ENCODE measurements around the gene ATL1. TPM values are rescaled to one million over a fixed set of nuclear protein-coding genes. Genes with fewer than 3 reads are reported as not detected.
"Not testable (repeated sequence)": the region's sequence is repeated elsewhere in the genome, so short reads cannot be mapped to it uniquely, and the experiment has no call there.

The ATL1 gene
- total RNA-seq, 2 donors from 2014 or later, result 0.62 to 1.8 TPM

DNA sequence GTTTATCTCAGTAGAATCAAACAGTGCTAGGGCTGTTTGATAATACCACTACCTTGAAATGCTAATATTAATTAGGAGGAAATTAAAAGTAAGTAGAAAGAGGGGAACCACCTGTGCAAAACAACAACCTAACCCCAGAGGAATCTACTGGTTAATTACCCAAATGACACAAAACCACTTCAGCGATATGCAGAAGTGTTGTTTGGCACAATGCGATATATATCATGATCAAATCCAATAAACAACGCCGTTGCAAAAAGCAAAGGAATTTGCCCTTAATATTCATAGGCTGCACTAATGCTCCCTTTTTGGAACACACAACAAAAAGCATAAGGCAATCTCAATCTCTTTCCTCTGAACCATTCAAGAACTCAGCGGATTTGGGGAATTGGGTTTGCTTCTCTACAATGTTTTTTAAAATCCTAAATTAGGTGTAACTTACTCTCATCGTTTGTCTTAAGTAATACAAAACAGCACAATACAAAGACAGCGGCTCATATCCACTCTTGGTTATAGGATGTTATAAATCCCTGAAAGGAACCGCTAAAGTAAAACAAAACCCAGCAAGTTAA, 29.1 kb upstream of the ATL1 start:
- DNase-seq (ENCODE audit: low spot score), result no peak
- no peak for ATAC-seq
- H3K4me3 Mint-ChIP-seq, result peak overlapping the region; percentile 67
- peaks cover 38 to 54% of the 10 kb centered on the region in 2 donors for H3K4me1 Mint-ChIP-seq (ENCODE audit: low read depth in 2 of 2)
- H3K27ac Mint-ChIP-seq, result peak overlapping the region; percentile 84
- H3K36me3 Mint-ChIP-seq, result peaks cover 4% of the 10 kb centered on the region
- no peaks in the 10 kb centered on the region for H3K9me3 Mint-ChIP-seq
- no peaks in the 10 kb centered on the region for H3K27me3 Mint-ChIP-seq

DNA sequence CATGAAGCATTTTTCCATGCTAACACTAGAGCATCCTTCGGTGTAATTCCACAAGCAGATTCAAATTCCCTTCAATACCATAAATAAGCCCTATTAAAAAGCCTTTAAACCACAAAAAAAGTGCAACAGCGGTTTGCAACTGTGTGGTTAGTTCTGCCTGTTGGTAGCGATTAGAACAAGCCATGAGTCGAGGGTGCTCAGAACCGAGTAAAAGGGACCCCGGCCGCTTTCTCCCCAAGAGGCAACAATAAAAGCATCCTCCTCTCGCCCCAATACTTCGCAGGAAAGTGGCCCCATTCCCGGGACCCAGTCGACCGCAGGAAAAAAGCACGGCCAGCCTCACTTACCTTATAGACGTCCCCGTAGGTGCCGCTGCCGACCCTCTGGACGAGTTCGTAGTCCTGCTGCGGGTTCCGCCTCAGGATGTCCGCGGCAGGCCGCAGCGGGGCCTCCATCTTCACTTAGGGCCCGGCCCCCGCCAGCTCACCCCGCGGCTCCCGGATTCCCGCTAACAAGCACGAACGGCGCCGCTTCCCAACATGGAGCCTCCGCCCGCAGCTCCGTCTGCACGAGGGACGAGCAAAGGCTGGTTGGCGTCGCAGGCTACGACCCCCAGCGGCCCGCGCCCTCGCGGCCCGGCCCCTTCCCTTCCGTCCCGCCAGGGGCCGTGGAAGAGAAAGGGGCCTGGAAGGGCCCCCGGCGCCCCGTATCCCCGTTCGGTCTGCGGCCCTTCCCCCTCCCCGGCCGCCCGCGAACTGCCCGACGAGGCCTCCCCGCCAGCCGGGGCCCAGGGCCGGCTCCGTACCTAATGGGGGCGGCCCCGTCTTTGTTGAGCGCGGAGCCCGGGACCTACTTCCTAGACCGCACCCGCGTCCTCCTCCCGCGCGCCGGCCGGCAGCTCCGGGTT, 28.1 kb upstream of the ATL1 start:
- Mint-ChIP-seq H3K27ac (peak overlapping the region; percentile 84), H3K9me3 (no peaks in the 10 kb centered on the region), H3K27me3 (peaks cover 0 to 2% of the 10 kb centered on the region in 2 donors), H3K4me1 (ENCODE audit: low read depth in 2 of 2) (peaks cover 31 to 46% of the 10 kb centered on the region in 2 donors), H3K36me3 (peaks cover 4% of the 10 kb centered on the region), H3K4me3 (peak overlapping the region; percentile 74)
- ATAC-seq (peak; percentile 53 to 59), DNase-seq (ENCODE audit: low spot score) (no peak)

DNA sequence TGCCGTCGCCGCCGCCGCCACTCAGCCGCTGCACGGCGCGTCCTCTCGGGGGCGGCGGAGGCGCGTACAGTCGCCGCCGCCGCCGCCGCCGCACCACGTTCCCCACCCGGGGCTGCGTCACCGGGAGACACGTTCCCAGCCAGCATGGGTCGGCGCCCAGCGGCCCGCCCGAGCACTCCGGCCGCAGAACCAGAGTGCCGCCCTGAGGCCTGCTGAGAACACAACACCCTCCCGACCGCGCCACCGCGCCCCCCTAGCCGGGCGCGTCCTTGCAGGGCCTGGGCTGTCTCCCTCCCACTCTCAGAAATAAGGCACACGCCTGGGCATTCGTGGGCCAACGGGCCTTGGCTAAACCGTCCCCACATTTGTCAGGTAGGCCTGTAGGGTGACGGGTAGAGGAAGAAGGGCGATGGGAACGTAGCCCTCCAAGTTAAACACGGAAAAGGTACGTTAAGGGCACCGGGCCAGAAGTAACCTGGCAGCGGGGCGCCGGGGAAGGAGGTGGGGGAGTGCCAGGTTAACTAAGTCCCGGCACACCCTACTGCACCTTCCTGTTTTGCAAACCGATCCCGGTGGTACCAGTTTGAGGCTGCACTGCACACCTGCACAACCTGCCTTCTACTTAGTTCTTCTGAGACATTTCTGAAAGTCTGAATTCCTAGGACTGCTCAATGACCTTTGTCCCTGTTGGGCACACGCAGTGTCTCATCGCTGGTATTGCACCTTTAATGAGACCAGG, 27.3 kb upstream of the ATL1 start, which contains the start of gene MAP4K5:
TSS of gene MAP4K5 (minus strand) at position 68 of the 739 bp plus-strand sequence. CDS start 520 bp downstream, outside the sequence.
- Mint-ChIP-seq H3K27ac (peak within 1 kb of the TSS; percentile 84), H3K27me3 (peaks cover 0 to 2% of the 10 kb centered on the region in 2 donors), H3K4me1 (ENCODE audit: low read depth in 2 of 2) (peaks cover 31 to 46% of the 10 kb centered on the region in 2 donors), H3K4me3 (peak within 1 kb of the TSS; percentile 74), H3K9me3 (no peaks in the 10 kb centered on the region), H3K36me3 (peaks cover 4% of the 10 kb centered on the region)
- peak; percentile 93 for DNase-seq (ENCODE audit: low spot score)
- peak; percentile 99 for ATAC-seq

DNA sequence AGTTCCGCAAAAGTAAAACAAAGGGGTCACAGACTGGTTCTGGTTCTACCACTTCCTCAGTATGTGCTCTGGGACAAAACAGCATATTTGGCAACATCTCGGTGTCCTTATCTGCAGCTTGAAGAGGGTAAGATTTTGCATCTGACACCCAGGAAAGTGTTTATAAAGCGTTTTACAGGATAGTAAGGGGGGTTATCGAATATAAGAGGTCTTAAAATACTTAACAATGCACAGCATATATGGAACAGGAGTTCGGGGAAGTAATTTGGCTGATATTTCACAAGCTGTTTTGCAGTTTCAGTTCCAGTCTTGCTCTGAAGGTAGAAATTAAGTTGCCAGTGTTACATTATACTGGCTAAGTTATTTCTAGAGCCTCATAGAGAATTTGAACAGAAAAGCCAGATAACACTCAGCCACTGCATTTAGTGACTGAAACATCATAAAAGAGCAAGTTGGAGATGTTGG, 26.7 kb upstream of the ATL1 start:
- peaks cover 0 to 2% of the 10 kb centered on the region in 2 donors for H3K27me3 Mint-ChIP-seq
- peak overlapping the region; percentile 74 for H3K4me3 Mint-ChIP-seq
- peaks cover 4% of the 10 kb centered on the region for H3K36me3 Mint-ChIP-seq
- no peaks in the 10 kb centered on the region for H3K9me3 Mint-ChIP-seq
- ATAC-seq (peak in 1 of 2 donors; percentile 4), DNase-seq (ENCODE audit: low spot score) (no peak)
- peaks cover 27 to 41% of the 10 kb centered on the region in 2 donors for H3K4me1 Mint-ChIP-seq (ENCODE audit: low read depth in 2 of 2)
- H3K27ac Mint-ChIP-seq, result peak overlapping the region; percentile 68 to 84

DNA sequence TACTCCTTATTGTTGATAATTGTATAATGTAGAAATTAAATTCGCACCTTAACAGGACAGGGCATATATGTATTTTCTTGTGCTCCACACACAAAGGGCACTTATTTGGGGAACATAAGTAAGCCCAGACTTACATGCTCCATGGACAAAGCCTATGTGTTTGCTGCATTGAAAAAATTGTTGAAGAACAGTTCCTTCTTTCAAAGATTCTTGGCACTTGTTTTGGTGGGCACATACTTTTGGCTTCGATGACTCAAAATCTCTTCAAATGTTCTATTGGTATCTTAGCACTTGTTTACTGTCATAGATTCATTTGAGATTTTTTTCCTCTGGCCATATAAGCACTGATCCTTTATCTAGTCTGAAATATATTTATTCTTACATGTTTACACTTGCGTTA, 26.1 kb upstream of the ATL1 start:
- Mint-ChIP-seq H3K27me3 (peaks cover 0 to 2% of the 10 kb centered on the region in 2 donors), H3K27ac (no peak overlapping the region), H3K36me3 (peaks cover 4% of the 10 kb centered on the region), H3K9me3 (no peaks in the 10 kb centered on the region), H3K4me3 (no peak overlapping the region), H3K4me1 (ENCODE audit: low read depth in 2 of 2) (peaks cover 27 to 41% of the 10 kb centered on the region in 2 donors)
- DNase-seq (ENCODE audit: low spot score) (no peak), ATAC-seq (no peak)

DNA sequence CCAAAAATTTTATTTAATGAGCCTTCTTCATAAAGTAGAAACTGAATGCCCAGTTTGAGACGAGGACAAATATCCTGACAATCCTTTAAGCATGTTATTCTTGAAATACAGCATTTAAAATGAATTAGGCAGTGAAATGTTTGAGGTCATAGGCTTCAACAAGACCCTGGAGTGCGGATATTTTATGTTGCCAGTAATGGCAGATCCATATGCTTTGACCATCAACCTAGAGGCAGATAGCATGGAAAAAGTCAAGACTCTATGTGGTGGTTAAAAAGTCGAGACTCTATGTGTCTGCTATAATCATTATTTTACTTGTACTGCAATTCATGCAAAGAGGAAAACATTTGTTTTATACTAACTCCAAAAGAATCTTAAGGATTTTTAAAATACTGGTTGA, 25.5 kb upstream of the ATL1 start:
- peaks cover 4% of the 10 kb centered on the region for H3K36me3 Mint-ChIP-seq
- no peak for DNase-seq (ENCODE audit: low spot score)
- H3K9me3 Mint-ChIP-seq, result no peaks in the 10 kb centered on the region
- peaks cover 0 to 2% of the 10 kb centered on the region in 2 donors for H3K27me3 Mint-ChIP-seq
- no peak overlapping the region for H3K27ac Mint-ChIP-seq
- H3K4me1 Mint-ChIP-seq (ENCODE audit: low read depth in 2 of 2), result peaks cover 23 to 35% of the 10 kb centered on the region in 2 donors
- H3K4me3 Mint-ChIP-seq, result no peak overlapping the region
- ATAC-seq, result no peak

DNA sequence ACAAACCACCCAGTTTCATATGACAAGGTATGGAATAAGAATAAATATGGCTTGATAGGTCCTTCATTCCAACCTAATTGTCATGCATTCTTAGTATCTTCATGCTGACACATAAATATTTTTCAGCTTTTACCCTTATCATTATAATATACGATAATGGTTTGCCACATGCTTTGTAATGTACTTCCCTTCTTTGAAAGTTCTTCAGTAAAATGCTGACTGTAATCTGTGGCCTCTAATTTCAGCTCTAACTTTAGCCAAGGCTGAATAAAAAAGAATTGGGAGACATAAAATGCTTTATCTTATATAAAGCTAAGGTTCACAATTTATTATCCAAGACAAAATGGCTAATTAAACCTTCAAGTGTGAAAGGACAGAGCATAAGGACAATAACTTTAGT, 24.9 kb upstream of the ATL1 start:
- Mint-ChIP-seq H3K4me3 (no peak overlapping the region), H3K4me1 (ENCODE audit: low read depth in 2 of 2) (peaks cover 17 to 29% of the 10 kb centered on the region in 2 donors), H3K36me3 (peaks cover 4% of the 10 kb centered on the region), H3K27ac (no peak overlapping the region), H3K27me3 (peaks cover 0 to 2% of the 10 kb centered on the region in 2 donors), H3K9me3 (no peaks in the 10 kb centered on the region)
- ATAC-seq (no peak), DNase-seq (ENCODE audit: low spot score) (no peak)

DNA sequence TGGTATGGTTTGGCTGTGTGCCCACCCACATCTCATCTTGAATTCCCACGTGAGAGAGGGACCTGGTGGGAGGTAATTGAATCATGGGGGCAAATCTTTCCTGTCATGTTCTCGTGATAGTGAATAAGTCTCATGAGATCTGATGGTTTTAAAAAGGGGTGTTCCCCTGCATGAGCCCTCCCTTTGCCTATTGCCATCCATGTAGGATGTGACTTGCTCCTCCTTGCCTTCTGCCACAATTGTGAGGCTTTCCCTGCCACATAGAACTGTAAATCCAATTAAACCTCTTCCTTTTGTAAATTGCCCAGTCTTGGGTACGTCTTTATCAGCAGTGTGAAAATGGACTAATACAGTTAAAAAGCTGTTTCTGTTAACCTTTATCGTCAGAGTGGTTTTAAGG, 21.9 kb upstream of the ATL1 start:
- H3K9me3 Mint-ChIP-seq; ATAC-seq; H3K27ac Mint-ChIP-seq; DNase-seq (ENCODE audit: low spot score); H3K27me3 Mint-ChIP-seq; H3K4me3 Mint-ChIP-seq; H3K36me3 Mint-ChIP-seq: not testable (repeated sequence)
- peaks cover 10 to 14% of the 10 kb centered on the region in 2 donors for H3K4me1 Mint-ChIP-seq (ENCODE audit: low read depth in 2 of 2)

DNA sequence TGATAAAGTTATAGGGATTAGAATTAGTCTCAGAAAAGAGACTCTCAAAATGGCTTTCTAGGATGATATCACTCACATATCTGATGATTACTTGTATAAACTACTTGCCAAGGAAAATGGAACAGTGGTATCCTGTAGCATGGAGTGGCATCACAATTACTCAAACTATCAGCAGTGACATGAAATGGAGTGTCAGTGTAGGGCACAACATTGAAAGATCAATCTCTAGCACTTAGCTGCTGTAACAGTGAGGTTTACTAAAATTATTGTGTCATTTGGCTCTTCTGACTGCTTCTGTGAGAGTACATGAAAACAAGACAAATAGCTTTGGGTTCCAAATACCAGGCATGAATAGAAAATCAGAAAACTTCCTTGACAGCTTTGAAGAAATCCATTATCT, 20.9 kb upstream of the ATL1 start:
- no peaks in the 10 kb centered on the region for H3K36me3 Mint-ChIP-seq
- ATAC-seq (no peak), DNase-seq (ENCODE audit: low spot score) (no peak)
- no peak overlapping the region for H3K4me3 Mint-ChIP-seq
- H3K27ac Mint-ChIP-seq, result no peak overlapping the region
- peaks cover 0 to 2% of the 10 kb centered on the region in 2 donors for H3K27me3 Mint-ChIP-seq
- H3K4me1 Mint-ChIP-seq (ENCODE audit: low read depth in 2 of 2), result peaks cover 6 to 10% of the 10 kb centered on the region in 2 donors
- no peaks in the 10 kb centered on the region for H3K9me3 Mint-ChIP-seq

DNA sequence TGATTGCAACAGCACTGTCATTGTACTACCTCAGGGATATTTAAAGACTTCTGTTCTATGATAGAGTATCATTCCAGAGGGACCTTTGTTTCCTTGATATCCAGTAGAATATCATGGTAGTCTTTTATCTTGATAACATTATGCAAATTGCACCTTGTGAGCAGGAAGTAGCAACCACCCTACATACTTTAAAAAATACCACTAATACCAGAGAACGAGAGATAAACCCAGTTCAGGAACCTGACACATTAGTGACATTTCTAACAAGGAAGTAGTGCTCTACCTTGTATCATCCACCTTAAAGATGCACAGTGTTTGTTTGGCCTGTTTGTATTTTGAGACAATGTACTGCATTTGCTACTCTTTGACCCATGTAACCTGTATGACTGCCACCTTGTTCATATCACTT, 18.8 kb upstream of the ATL1 start:
- Mint-ChIP-seq H3K27me3 (peaks cover 0 to 7% of the 10 kb centered on the region in 2 donors), H3K9me3 (no peaks in the 10 kb centered on the region), H3K36me3 (no peaks in the 10 kb centered on the region), H3K27ac (no peak overlapping the region), H3K4me1 (ENCODE audit: low read depth in 2 of 2) (peaks cover 6 to 10% of the 10 kb centered on the region in 2 donors), H3K4me3 (no peak overlapping the region)
- DNase-seq (ENCODE audit: low spot score) (no peak), ATAC-seq (no peak)

DNA sequence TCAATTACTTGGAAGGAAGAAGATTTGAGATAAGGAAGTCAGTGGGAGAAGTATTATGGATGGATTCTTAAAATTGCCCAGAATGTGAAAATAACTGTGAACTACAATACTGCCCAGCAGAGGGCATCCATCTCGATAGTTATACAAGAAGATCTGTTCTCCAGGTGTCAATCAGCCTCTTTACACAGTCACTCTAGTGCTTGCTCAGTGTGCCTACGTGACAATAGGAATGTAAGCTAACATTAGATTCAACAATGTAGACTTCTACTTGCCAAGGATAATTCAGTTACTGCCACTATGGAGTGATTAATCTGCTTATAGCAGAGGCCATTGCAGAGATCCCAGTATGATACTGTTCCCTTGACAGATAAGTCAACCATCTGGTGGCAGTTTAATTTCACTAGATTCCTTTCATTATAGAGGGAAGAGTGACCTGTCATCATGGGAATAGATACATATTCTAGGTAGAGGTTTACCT, 17.0 kb upstream of the ATL1 start:
- H3K4me3 Mint-ChIP-seq, result no peak overlapping the region
- H3K9me3 Mint-ChIP-seq, result no peaks in the 10 kb centered on the region
- peaks cover 6 to 10% of the 10 kb centered on the region in 2 donors for H3K4me1 Mint-ChIP-seq (ENCODE audit: low read depth in 2 of 2)
- H3K27ac Mint-ChIP-seq, result no peak overlapping the region
- H3K27me3 Mint-ChIP-seq, result peaks cover 0 to 6% of the 10 kb centered on the region in 2 donors
- no peaks in the 10 kb centered on the region for H3K36me3 Mint-ChIP-seq
- peak; percentile 52 to 69 for ATAC-seq
- no peak for DNase-seq (ENCODE audit: low spot score)

DNA sequence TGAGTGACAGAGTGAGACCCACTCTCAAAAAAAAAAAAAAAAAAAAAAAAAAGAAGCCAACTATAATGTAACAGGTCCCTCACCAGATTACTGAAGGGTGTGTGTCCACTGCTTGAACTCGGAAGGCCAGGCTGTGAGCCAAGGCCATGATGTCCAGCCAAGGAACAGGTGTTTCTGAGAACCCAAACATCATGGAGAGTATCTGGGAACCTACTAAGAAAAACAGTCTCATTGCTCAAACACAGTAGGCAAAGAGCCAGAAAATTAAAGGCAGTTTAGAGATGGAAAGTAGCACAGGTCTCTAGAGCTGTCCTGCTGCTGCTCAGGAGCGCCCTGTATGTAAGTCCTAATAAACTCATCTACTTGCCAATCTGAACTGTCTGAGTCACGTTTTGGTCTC, 15.0 kb upstream of the ATL1 start:
- Mint-ChIP-seq H3K27ac (no peak overlapping the region), H3K9me3 (no peaks in the 10 kb centered on the region), H3K4me1 (ENCODE audit: low read depth in 2 of 2) (peaks cover 6 to 10% of the 10 kb centered on the region in 2 donors), H3K36me3 (no peaks in the 10 kb centered on the region), H3K4me3 (no peak overlapping the region), H3K27me3 (peaks cover 0 to 6% of the 10 kb centered on the region in 2 donors)
- ATAC-seq (no peak), DNase-seq (ENCODE audit: low spot score) (no peak)

DNA sequence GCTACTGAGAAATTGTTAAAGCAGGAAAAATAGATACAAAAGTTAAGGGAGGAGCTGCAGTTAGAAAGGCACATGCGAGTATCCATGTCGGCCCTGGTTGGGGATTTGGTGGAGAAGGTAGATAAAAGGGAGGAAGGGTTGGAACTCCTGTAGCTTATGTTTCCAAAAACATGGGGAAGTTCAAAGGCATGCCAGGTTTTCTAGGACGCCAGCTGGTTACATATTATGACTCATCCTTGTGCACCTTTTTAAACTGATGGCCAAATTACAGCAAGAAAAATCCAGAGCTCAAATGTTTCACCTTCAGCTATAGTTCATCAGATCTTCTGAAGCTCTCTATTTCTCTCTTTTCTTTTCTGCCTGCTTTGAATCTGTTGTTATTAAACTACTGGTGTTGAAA, 14.3 kb upstream of the ATL1 start:
- Mint-ChIP-seq H3K4me3 (no peak overlapping the region), H3K36me3 (no peaks in the 10 kb centered on the region), H3K27me3 (peaks cover under 1 to 6% of the 10 kb centered on the region in 2 donors), H3K4me1 (ENCODE audit: low read depth in 2 of 2) (peaks cover 6 to 10% of the 10 kb centered on the region in 2 donors), H3K27ac (no peak overlapping the region), H3K9me3 (no peaks in the 10 kb centered on the region)
- ATAC-seq (no peak), DNase-seq (ENCODE audit: low spot score) (no peak)

Data from natural killer cell treated with Interleukin-12 subunit alpha and Interleukin-12 subunit beta and Interleukin-15 and Interleukin-18, amount 100 ng/mL, for 72 hours (primary cell).